C4-2B (cell line): Measurements from ENCODE around the gene FBXW2.

Source experiments
- ZFX ChIP-seq: fragments of 450-650 bp; IDR thresholded peaks from 2 replicates; pipeline ENCODE4 v1.6.1; 2017
- TF ChIP-seq, protein P1 (sequence below): fragments of 450-650 bp; conservative IDR thresholded peaks from 2 replicates; pipeline ENCODE4 v1.5.1; 2017; ENCODE audit warnings: mild to moderate bottlenecking

DNA sequence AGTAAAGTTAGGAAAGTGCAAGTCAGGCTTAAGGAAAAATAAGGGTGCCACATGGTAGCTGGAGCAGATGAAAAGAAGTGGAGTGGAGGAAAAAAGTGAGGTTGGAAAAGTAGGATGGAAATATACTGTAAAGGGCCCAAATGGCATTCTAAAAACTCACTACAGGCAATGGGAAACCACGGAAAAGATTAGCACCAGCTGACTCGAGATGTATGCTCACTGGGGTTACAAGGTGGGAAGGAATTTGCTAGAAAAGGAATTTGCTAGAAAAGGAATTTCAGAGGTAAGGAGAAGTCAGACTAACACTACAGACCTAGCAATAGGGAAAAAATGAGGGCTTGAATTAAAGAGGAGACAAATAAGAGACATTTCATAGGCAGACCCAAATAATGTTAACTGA lies 45.9 kb upstream of the FBXW2 start:
- TF ChIP-seq, protein P1, sequence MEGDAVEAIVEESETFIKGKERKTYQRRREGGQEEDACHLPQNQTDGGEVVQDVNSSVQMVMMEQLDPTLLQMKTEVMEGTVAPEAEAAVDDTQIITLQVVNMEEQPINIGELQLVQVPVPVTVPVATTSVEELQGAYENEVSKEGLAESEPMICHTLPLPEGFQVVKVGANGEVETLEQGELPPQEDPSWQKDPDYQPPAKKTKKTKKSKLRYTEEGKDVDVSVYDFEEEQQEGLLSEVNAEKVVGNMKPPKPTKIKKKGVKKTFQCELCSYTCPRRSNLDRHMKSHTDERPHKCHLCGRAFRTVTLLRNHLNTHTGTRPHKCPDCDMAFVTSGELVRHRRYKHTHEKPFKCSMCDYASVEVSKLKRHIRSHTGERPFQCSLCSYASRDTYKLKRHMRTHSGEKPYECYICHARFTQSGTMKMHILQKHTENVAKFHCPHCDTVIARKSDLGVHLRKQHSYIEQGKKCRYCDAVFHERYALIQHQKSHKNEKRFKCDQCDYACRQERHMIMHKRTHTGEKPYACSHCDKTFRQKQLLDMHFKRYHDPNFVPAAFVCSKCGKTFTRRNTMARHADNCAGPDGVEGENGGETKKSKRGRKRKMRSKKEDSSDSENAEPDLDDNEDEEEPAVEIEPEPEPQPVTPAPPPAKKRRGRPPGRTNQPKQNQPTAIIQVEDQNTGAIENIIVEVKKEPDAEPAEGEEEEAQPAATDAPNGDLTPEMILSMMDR = no peak
- TF ChIP-seq ZFX = no peak
